RWPE1 (cell line): Measurements from ENCODE around the gene STK33.

Experiments
- CTCF ChIA-PET: fragments of 350-600 bp; sonication (Branson Sonifier 250); formaldehyde crosslinking; extraction: SDS; loops from one replicate; lab custom pipeline; 2021; lab: Yijun Ruan, JAX
- POLR2A ChIA-PET: fragments of 400-600 bp; formaldehyde crosslinking; extraction: SDS; loops from one replicate; lab custom pipeline; 2020; ENCODE audit warnings: antibody characterized with exemption; ENCODE audit not compliant: low non-redundant PET; lab: Yijun Ruan, JAX
- DNase-seq: peaks from one replicate; pipeline ENCODE4 v3.0.0; 2012; ENCODE audit warnings: low spot score
- H3K27ac ChIP-seq: fragments of 450-650 bp; 2 replicates; pipeline ENCODE4 v1.5.1; 2017
- CTCF ChIP-seq: fragments of 450-650 bp; conservative IDR thresholded peaks from 2 replicates; pipeline ENCODE4 v1.5.1; 2017; ENCODE audit warnings: low read depth, mild to moderate bottlenecking

The STK33 gene

GRCh38 chr11:8638300-8638699 lies 44.3 kb upstream of the STK33 start:
- POLR2A ChIA-PET, result no interaction called here
- DNase-seq, result no peak
- H3K27ac ChIP-seq, result no peak overlapping the region
- CTCF ChIA-PET, result interaction anchor here (1.0 to 1.1 kb wide), 2 partner anchors 11 to 17 kb away, joined by 3 read pairs; no protein-coding TSS in a partner anchor
- no peak for TF ChIP-seq CTCF

GRCh38 chr11:8636127-8636526 lies 42.1 kb upstream of the STK33 start:
- no peak for TF ChIP-seq CTCF
- CTCF ChIA-PET, result interaction anchor here (1.1 kb wide), 1 partner anchor 9 kb away, joined by 6 read pairs; no protein-coding TSS in a partner anchor

GRCh38 chr11:8634498-8634897 lies 40.5 kb upstream of the STK33 start:
- POLR2A ChIA-PET, result no interaction called here
- CTCF ChIA-PET, result no interaction called here
- no peak for DNase-seq
- no peak overlapping the region for H3K27ac ChIP-seq
- no peak for TF ChIP-seq CTCF

More at GRCh38 chr11:8636127-8636526, 42.1 kb upstream of the STK33 start:
- POLR2A ChIA-PET, result no interaction called here
- H3K27ac ChIP-seq, result no peak overlapping the region
- DNase-seq, result no peak

GRCh38 chr11:8631395-8632118 lies 37.5 kb upstream of the STK33 start:
- no peak overlapping the region for H3K27ac ChIP-seq
- POLR2A ChIA-PET, result no interaction called here
- no peak for TF ChIP-seq CTCF
- CTCF ChIA-PET, result interaction anchor here (0.9 to 1.4 kb wide), 2 partner anchors 10 to 364 kb away, joined by 3 to 4 read pairs; no protein-coding TSS in a partner anchor
- peak; percentile 22 for DNase-seq

GRCh38 chr11:8624698-8625097 lies 30.7 kb upstream of the STK33 start:
- POLR2A ChIA-PET, result no interaction called here
- TF ChIP-seq CTCF, result no peak
- no peak overlapping the region for H3K27ac ChIP-seq
- CTCF ChIA-PET, result no interaction called here
- DNase-seq, result no peak

GRCh38 chr11:8621147-8621546 lies 27.1 kb upstream of the STK33 start:
- TF ChIP-seq CTCF, result no peak
- H3K27ac ChIP-seq, result no peak overlapping the region
- POLR2A ChIA-PET, result no interaction called here
- no peak for DNase-seq
- CTCF ChIA-PET, result interaction anchor here (0.7 kb wide), 2 partner anchors 8 to 18 kb away, joined by 3 read pairs; no protein-coding TSS in a partner anchor
